Nephron progenitor cell (in vitro differentiated cells): ENCODE measurements around the gene LIG4.
"Not testable (repeated sequence)": the region's sequence is repeated elsewhere in the genome, so short reads cannot be mapped to it uniquely, and the experiment has no call there.

ENCODE experiments used
- DNase-seq: peaks from one replicate; pipeline ENCODE4 v3.0.0; 2021
- H3K27ac Mint-ChIP-seq: 2 replicates; pipeline ENCODE4 v1.8.0; 2021; ENCODE audit warnings: mild to moderate bottlenecking, moderate library complexity, mixed read lengths
- H3K27me3 Mint-ChIP-seq: 2 replicates; pipeline ENCODE4 v1.8.0; 2021; ENCODE audit warnings: mild to moderate bottlenecking, low read depth, mixed read lengths; ENCODE audit not compliant: poor library complexity
- H3K36me3 Mint-ChIP-seq: 2 replicates; pipeline ENCODE4 v1.8.0; 2021; ENCODE audit warnings: low read depth, mixed read lengths
- H3K4me1 Mint-ChIP-seq: 2 replicates; pipeline ENCODE4 v1.8.0; 2021; ENCODE audit warnings: mixed read lengths
- H3K4me3 Mint-ChIP-seq: 2 replicates; pipeline ENCODE4 v1.8.0; 2021; ENCODE audit warnings: mild to moderate bottlenecking, moderate library complexity, mixed read lengths
- H3K9me3 Mint-ChIP-seq: 2 replicates; pipeline ENCODE4 v1.8.0; 2021; ENCODE audit warnings: mild to moderate bottlenecking, moderate library complexity, mixed read lengths
- CTCF ChIP-seq: fragments of 200-600 bp; sonication (generic); IDR thresholded peaks from 2 replicates; pipeline ENCODE4 v1.5.0; 2021; ENCODE audit warnings: antibody characterized with exemption

LIG4 gene

GRCh38 chr13:108226184-108226583 lies 10.8 kb upstream of the LIG4 start:
- Mint-ChIP-seq H3K27me3 (no peaks in the 10 kb centered on the region), H3K36me3 (peaks cover 11% of the 10 kb centered on the region), H3K27ac (peak overlapping the region; percentile 11), H3K9me3 (no peaks in the 10 kb centered on the region), H3K4me3 (no peak overlapping the region), H3K4me1 (peaks cover 22% of the 10 kb centered on the region)
- DNase-seq, result no peak
- TF ChIP-seq CTCF, result no peak

GRCh38 chr13:108225440-108225839 lies 10.1 kb upstream of the LIG4 start:
- Mint-ChIP-seq H3K27ac (no peak overlapping the region), H3K27me3 (no peaks in the 10 kb centered on the region), H3K4me1 (peaks cover 26% of the 10 kb centered on the region), H3K9me3 (no peaks in the 10 kb centered on the region), H3K36me3 (peaks cover 11% of the 10 kb centered on the region), H3K4me3 (no peak overlapping the region)
- DNase-seq, result no peak
- no peak for TF ChIP-seq CTCF

GRCh38 chr13:108223687-108224503 lies 8.6 kb upstream of the LIG4 start:
- Mint-ChIP-seq H3K27ac (no peak overlapping the region), H3K4me3 (no peak overlapping the region), H3K36me3 (no peaks in the 10 kb centered on the region), H3K27me3 (no peaks in the 10 kb centered on the region), H3K9me3 (no peaks in the 10 kb centered on the region), H3K4me1 (peaks cover 41% of the 10 kb centered on the region)
- no peak for TF ChIP-seq CTCF
- DNase-seq, result no peak

- no peak for TF ChIP-seq CTCF
These were observed 4.7 kb upstream of the LIG4 start for GRCh38 chr13:108220041-108220440.

GRCh38 chr13:108218044-108218974 lies 3.0 kb upstream of the LIG4 start, which contains the start of gene ABHD13:
Gene ABHD13, plus strand, starts transcription at chr13:108218392. Its CDS starts 10,827 bp downstream, at chr13:108229219.
- Mint-ChIP-seq H3K36me3 (no peaks in the 10 kb centered on the region), H3K4me1 (peaks cover 49% of the 10 kb centered on the region), H3K4me3 (peak within 1 kb of the TSS; percentile 89), H3K9me3 (no peaks in the 10 kb centered on the region), H3K27me3 (peaks cover 3% of the 10 kb centered on the region), H3K27ac (peak within 1 kb of the TSS; percentile 97)
- peak; percentile 88 for DNase-seq
- no peak for TF ChIP-seq CTCF

More at GRCh38 chr13:108220041-108220440, 4.7 kb upstream of the LIG4 start:
- H3K9me3 Mint-ChIP-seq, result no peaks in the 10 kb centered on the region
- peaks cover 3% of the 10 kb centered on the region for H3K27me3 Mint-ChIP-seq
- H3K27ac Mint-ChIP-seq, result no peak overlapping the region
- H3K36me3 Mint-ChIP-seq, result no peaks in the 10 kb centered on the region
- DNase-seq, result no peak
- peaks cover 42% of the 10 kb centered on the region for H3K4me1 Mint-ChIP-seq
- H3K4me3 Mint-ChIP-seq, result peak overlapping the region; percentile 89

- H3K27me3 Mint-ChIP-seq, result not testable (repeated sequence)
These were observed 2.1 kb upstream of the LIG4 start for GRCh38 chr13:108217307-108218043.

More at GRCh38 chr13:108217307-108218043, 2.1 kb upstream of the LIG4 start:
- H3K9me3 Mint-ChIP-seq, DNase-seq, H3K36me3 Mint-ChIP-seq: not testable (repeated sequence)
- peak overlapping the region; percentile 89 for H3K4me3 Mint-ChIP-seq
- H3K27ac Mint-ChIP-seq, result peak overlapping the region; percentile 97
- H3K4me1 Mint-ChIP-seq, result peaks cover 49% of the 10 kb centered on the region
